HepG2 (cell line): ENCODE results near the gene BBS1. TPM values are rescaled to one million over a fixed set of nuclear protein-coding genes. Genes with fewer than 3 reads are reported as not detected.

ENCODE experiments used
- ATAC-seq: fragments of 200-7000 bp; cut with Tn5 transposase; 3 replicates; pipeline ENCODE4 v1.9.1; 2020; ENCODE audit warnings: mild to moderate bottlenecking, moderate library complexity
- BruUV-seq: library from RNA; stranded (reverse); fragments of 400-500 nt; replicated peaks from 2 replicates; lab custom pipeline; 2021; lab: Mats Ljungman, UMichigan
- CTCF ChIA-PET: fragments of 300-600 bp; formaldehyde crosslinking; extraction: SDS; loops from one replicate; lab custom pipeline; 2021; ENCODE audit warnings: low total read pairs, inconsistent platforms, low intra/inter-chr PET ratio; lab: Yijun Ruan, JAX
- POLR2A ChIA-PET: fragments of 350-600 bp; sonication (Branson Sonifier 250); formaldehyde crosslinking; loops from one replicate; lab custom pipeline; 2020; ENCODE audit warnings: antibody characterized with exemption, inconsistent platforms; lab: Yijun Ruan, JAX
- DNase-seq: peaks from one replicate; pipeline ENCODE4 v3.0.0-alpha.2; 2015; ENCODE audit warnings: low spot score
- FAIRE-seq: peaks from 3 replicates; lab custom pipeline; 2011; peaks lifted over from hg19 to GRCh38; lab: Jason Lieb, UNC
- H2AFZ ChIP-seq: one replicate; pipeline ENCODE4 v1.6.1; 2011; ENCODE audit warnings: low read length, inconsistent platforms
- H3K27ac ChIP-seq: fragments of 300-600 bp; 3 replicates; pipeline ENCODE4 v1.8.0; 2011; ENCODE audit warnings: mixed run types, mild to moderate bottlenecking, mixed read lengths, low read length, inconsistent platforms; ENCODE audit not compliant: insufficient read depth; ENCODE audit errors: extremely low read length
- H3K27me3 ChIP-seq, 2 experiments: fragments of 200-600 bp in 1 of 2; 2 replicates in 1 of 2; 3 replicates in 1 of 2; pipeline versions ENCODE4 v1.6.0 to v1.8.0; 2011; ENCODE audit warnings: low read length in 2 of 2, mild to moderate bottlenecking in 2 of 2, moderate library complexity in 2 of 2, inconsistent platforms in 1 of 2; ENCODE audit not compliant: insufficient read depth in 2 of 2, control insufficient read depth in 1 of 2
- H3K36me3 ChIP-seq, 2 experiments: fragments of 200-600 bp in 1 of 2; replicated peaks in 1 of 2; 2 replicates in 1 of 2; 3 replicates in 1 of 2; pipeline versions ENCODE4 v1.5.1 to v1.8.0; 2011; ENCODE audit warnings: low read length in 2 of 2, inconsistent platforms in 1 of 2; ENCODE audit not compliant: insufficient read depth in 2 of 2, control insufficient read depth in 1 of 2
- H3K4me1 ChIP-seq: 2 replicates; pipeline ENCODE4 v1.5.1; 2012; ENCODE audit warnings: low read length, inconsistent platforms; ENCODE audit not compliant: insufficient read depth
- H3K4me2 ChIP-seq: 2 replicates; pipeline ENCODE4 v1.6.0; 2011; ENCODE audit warnings: low read depth, low read length, inconsistent platforms
- H3K4me3 ChIP-seq, 3 experiments: fragments of 200-600 bp in 1 of 3; sonication (generic), shearing (Covaris generic) in 1 of 3; replicated peaks in 1 of 3; 2 replicates each; pipeline ENCODE4 v1.5.1; 2011 to 2016; ENCODE audit warnings: low read length in 3 of 3, inconsistent platforms in 2 of 3, low read depth in 2 of 3, mild to moderate bottlenecking in 2 of 3, control low read depth in 1 of 3, mixed read lengths in 1 of 3; ENCODE audit not compliant: insufficient read depth in 1 of 3
- H3K79me2 ChIP-seq: one replicate; pipeline ENCODE4 v1.6.1; 2011; ENCODE audit warnings: low read length, inconsistent platforms; ENCODE audit not compliant: insufficient read depth
- H3K9ac ChIP-seq: 2 replicates; pipeline ENCODE4 v1.6.0; 2011; ENCODE audit warnings: mild to moderate bottlenecking, low read depth, low read length, inconsistent platforms; ENCODE audit not compliant: insufficient read depth
- H3K9me3 ChIP-seq: 2 replicates; pipeline ENCODE4 v1.5.1; 2012; ENCODE audit warnings: mild to moderate bottlenecking, low read length
- H4K20me1 ChIP-seq: 2 replicates; pipeline ENCODE4 v1.6.0; 2011; ENCODE audit warnings: inconsistent platforms, mild to moderate bottlenecking, low read length, moderate library complexity; ENCODE audit not compliant: insufficient read depth
- AKAP8 ChIP-seq: sonication (generic); formaldehyde crosslinking; IDR thresholded peaks from 2 replicates; pipeline ENCODE4 v1.5.1; 2020; ENCODE audit warnings: mild to moderate bottlenecking, missing genetic modification reagents
- EED ChIP-seq: sonication (generic); formaldehyde crosslinking; IDR thresholded peaks from 2 replicates; pipeline ENCODE4 v1.5.0; 2020; ENCODE audit warnings: mild to moderate bottlenecking, missing genetic modification reagents
- ETV6 ChIP-seq: sonication (generic); formaldehyde crosslinking; conservative IDR thresholded peaks from 2 replicates; pipeline ENCODE4 v1.4.0; 2020; ENCODE audit warnings: missing genetic modification reagents
- GFI1 ChIP-seq: sonication (generic); formaldehyde crosslinking; IDR thresholded peaks from 2 replicates; pipeline ENCODE4 v1.5.0; 2020; ENCODE audit warnings: missing genetic modification reagents, mild to moderate bottlenecking, borderline replicate concordance
- MAFF ChIP-seq: IDR thresholded peaks from 2 replicates; pipeline ENCODE4 v1.6.1; 2011; ENCODE audit warnings: low read depth, low read length, improper control_type of control experiment
- NR2F1 ChIP-seq, 2 experiments: fragments of 450-650 bp in 1 of 2; formaldehyde crosslinking in 1 of 2; IDR thresholded peaks; 2 replicates each; pipeline versions ENCODE4 v1.5.0 to v1.6.1; 2016 to 2020; ENCODE audit warnings: mild to moderate bottlenecking in 1 of 2, missing compliant biosample characterization in 1 of 2, missing genetic modification reagents in 1 of 2, moderate library complexity in 1 of 2
- RXRB ChIP-seq: IDR thresholded peaks from 2 replicates; pipeline ENCODE4 v1.6.1; 2016; ENCODE audit warnings: borderline replicate concordance, missing genetic modification reagents, missing compliant biosample characterization
- ZBTB42 ChIP-seq: sonication (generic); formaldehyde crosslinking; IDR thresholded peaks from 2 replicates; pipeline ENCODE4 v1.5.0; 2020; ENCODE audit warnings: mild to moderate bottlenecking, missing genetic modification reagents
- ZNF326 ChIP-seq: sonication (generic); formaldehyde crosslinking; IDR thresholded peaks from 2 replicates; pipeline ENCODE4 v1.4.0; 2020; ENCODE audit warnings: missing genetic modification reagents, borderline replicate concordance
- WGBS: methylation state at CpG from one replicate; pipeline ENCODE4 v1.1.6; 2017; ENCODE audit warnings: low lambda C conversion rate; 5-methylcytosine and 5-hydroxymethylcytosine counted together
- in situ Hi-C: cut with HindIII; loops from 2 replicates; pipeline ENCODE4 v1.10.0; 2017; ENCODE audit warnings: low pct_unique_long_range_greater_than_20kb; ENCODE audit not compliant: extremely low pct_ligation_motif_present
- intact Hi-C: fragments of 100-400 bp; cut with micrococcal nuclease; formaldehyde crosslinking; loops from one replicate; pipeline ENCODE4 v1.10.0; 2022; ENCODE audit not compliant: unreplicated experiment
- polyA plus RNA-seq, 8 experiments: library from polyadenylated mRNA; depleted of rRNA in 3 of 8; stranded (reverse) in 7 of 8; unstranded in 1 of 8; fragments of >200 nt; fragmentation: Illumina TruSeq in 4 of 8; extraction: Trizol in 4 of 8; gene quantifications; 2 replicates each; pipeline versions ENCODE4 v1.2.1 to v1.2.3, GENCODE V29; 2011 to 2016; ENCODE audit warnings: low read depth in 4 of 8, missing spikeins in 1 of 8, mixed read lengths in 1 of 8; ENCODE audit not compliant: insufficient read depth in 1 of 8
- total RNA-seq, 5 experiments: library from RNA; depleted of rRNA; stranded (reverse); fragments of >200 nt; fragmentation: Illumina TruSeq; extraction: Trizol; gene quantifications; 2 replicates each; pipeline ENCODE4 v1.2.3, GENCODE V29; 2016; ENCODE audit warnings: low read depth in 1 of 5
- TF ChIP-seq, protein P1 (sequence below): sonication (generic); formaldehyde crosslinking; IDR thresholded peaks from 2 replicates; pipeline ENCODE4 v1.5.0; 2020; ENCODE audit warnings: mild to moderate bottlenecking, missing genetic modification reagents, borderline replicate concordance
- TF ChIP-seq, protein P2 (sequence below): fragments of 450-650 bp; IDR thresholded peaks from 2 replicates; pipeline ENCODE4 v1.6.1; 2017

BBS1 gene
- total and polyA plus RNA-seq, 2 of the 13 experiments (the other 11 are each of a cell fraction or from before 2014, with no cell fraction given): 11.7 to 14.1 TPM

DNA sequence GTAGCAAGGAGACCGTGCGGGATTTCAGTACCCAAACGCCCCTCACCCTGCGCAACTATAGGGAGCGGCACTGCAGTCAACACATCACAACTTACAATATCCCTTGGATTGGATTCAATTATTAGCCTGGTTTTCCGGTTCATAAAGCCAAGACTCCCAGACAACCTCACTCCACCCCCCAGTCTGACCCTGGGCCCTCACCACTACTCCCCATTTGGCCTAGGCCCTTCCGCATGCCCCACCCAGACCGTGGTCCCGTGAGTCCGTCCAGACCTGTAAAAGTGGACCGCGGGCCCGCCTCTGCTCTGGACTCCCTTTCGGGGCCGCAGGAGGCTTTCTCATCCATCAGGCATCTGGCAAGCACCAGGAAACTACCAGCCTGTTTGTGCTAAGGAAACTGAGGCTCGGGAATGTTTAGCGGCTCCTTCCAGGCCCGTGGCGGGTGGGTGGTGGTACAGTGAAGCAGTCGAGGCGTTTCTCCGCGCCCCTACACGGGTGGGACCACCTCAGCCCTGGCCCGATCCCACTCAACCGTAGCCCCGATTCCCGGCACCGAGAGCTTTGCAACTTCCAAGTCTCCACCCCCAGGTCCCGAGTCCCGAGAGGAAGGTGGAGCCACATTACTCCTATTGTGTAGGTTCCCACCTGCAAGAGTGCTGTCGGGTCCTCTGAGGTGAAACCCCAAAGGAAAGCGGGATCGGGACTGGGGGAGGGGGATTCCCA, 30.9 kb upstream of the BBS1 start:
- in situ Hi-C loops (no loop called here), intact Hi-C loops (loop anchor here (1.0 kb wide), 1 partner anchor 67 kb away; the partner anchor contains the start of genes ACTN3 and ZDHHC24)
- ATAC-seq (peak; percentile 55), DNase-seq (peak; percentile 71), FAIRE-seq (no peak)
- ChIA-PET CTCF (interaction anchor here (2.8 kb wide), 1 partner anchor 71 kb away, joined by 28 read pairs; no protein-coding TSS in a partner anchor), POLR2A (interaction anchor here (0.5 to 1.8 kb wide), 24 partner anchors 9 to 575 kb away, joined by 3 to 48 read pairs (median 6); partner anchors contain the start of genes ACTN3, BBS1, MRPL11 and PELI3)
- H3K36me3 ChIP-seq: no peaks in the 10 kb centered on the region; a peak in 2 of 5 replicates
- peak overlapping the region; percentile 87 for H3K27ac ChIP-seq
- H3K79me2 ChIP-seq: peaks cover 2% of the 10 kb centered on the region
- peak overlapping the region; percentile 84 for H3K4me2 ChIP-seq
- H3K9me3 ChIP-seq: no peaks in the 10 kb centered on the region
- H3K4me3 ChIP-seq: peak overlapping the region; percentile 70 to 93 (median 92)
- H3K27me3 ChIP-seq: no peaks in the 10 kb centered on the region
- H3K4me1 ChIP-seq: peaks cover 50% of the 10 kb centered on the region
- H2AFZ ChIP-seq: no peak overlapping the region
- H4K20me1 ChIP-seq: no peaks in the 10 kb centered on the region; the same call in 1 of the 2 replicates
- TSS peak; percentile 88 for BruUV-seq
- 4% methylated on average over 16 of the region's 34 CpGs for WGBS
- peak overlapping the region; percentile 94 for H3K9ac ChIP-seq
- no peak; the same call in 1 of the 2 replicates for TF ChIP-seq AKAP8 (CRISPR knock-in tag)
- no peak for TF ChIP-seq GFI1
- TF ChIP-seq, protein P1, sequence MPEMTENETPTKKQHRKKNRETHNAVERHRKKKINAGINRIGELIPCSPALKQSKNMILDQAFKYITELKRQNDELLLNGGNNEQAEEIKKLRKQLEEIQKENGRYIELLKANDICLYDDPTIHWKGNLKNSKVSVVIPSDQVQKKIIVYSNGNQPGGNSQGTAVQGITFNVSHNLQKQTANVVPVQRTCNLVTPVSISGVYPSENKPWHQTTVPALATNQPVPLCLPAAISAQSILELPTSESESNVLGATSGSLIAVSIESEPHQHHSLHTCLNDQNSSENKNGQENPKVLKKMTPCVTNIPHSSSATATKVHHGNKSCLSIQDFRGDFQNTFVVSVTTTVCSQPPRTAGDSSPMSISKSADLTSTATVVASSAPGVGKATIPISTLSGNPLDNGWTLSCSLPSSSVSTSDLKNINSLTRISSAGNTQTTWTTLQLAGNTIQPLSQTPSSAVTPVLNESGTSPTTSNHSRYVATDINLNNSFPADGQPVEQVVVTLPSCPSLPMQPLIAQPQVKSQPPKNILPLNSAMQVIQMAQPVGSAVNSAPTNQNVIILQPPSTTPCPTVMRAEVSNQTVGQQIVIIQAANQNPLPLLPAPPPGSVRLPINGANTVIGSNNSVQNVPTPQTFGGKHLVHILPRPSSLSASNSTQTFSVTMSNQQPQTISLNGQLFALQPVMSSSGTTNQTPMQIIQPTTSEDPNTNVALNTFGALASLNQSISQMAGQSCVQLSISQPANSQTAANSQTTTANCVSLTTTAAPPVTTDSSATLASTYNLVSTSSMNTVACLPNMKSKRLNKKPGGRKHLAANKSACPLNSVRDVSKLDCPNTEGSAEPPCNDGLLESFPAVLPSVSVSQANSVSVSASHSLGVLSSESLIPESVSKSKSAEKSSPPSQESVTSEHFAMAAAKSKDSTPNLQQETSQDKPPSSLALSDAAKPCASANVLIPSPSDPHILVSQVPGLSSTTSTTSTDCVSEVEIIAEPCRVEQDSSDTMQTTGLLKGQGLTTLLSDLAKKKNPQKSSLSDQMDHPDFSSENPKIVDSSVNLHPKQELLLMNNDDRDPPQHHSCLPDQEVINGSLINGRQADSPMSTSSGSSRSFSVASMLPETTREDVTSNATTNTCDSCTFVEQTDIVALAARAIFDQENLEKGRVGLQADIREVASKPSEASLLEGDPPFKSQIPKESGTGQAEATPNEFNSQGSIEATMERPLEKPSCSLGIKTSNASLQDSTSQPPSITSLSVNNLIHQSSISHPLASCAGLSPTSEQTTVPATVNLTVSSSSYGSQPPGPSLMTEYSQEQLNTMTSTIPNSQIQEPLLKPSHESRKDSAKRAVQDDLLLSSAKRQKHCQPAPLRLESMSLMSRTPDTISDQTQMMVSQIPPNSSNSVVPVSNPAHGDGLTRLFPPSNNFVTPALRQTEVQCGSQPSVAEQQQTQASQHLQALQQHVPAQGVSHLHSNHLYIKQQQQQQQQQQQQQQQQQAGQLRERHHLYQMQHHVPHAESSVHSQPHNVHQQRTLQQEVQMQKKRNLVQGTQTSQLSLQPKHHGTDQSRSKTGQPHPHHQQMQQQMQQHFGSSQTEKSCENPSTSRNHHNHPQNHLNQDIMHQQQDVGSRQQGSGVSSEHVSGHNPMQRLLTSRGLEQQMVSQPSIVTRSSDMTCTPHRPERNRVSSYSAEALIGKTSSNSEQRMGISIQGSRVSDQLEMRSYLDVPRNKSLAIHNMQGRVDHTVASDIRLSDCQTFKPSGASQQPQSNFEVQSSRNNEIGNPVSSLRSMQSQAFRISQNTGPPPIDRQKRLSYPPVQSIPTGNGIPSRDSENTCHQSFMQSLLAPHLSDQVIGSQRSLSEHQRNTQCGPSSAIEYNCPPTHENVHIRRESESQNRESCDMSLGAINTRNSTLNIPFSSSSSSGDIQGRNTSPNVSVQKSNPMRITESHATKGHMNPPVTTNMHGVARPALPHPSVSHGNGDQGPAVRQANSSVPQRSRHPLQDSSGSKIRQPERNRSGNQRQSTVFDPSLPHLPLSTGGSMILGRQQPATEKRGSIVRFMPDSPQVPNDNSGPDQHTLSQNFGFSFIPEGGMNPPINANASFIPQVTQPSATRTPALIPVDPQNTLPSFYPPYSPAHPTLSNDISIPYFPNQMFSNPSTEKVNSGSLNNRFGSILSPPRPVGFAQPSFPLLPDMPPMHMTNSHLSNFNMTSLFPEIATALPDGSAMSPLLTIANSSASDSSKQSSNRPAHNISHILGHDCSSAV (CRISPR knock-in tag): no peak
- TF ChIP-seq RXRB (CRISPR knock-in tag): peak; percentile 58; the same call in 1 of the 2 replicates
- TF ChIP-seq NR2F1 (CRISPR knock-in tag; IDR thresholded peaks at IDR 0.05): no peak
- peak; percentile 86 for TF ChIP-seq EED (CRISPR knock-in tag)
- TF ChIP-seq ZNF326 (CRISPR knock-in tag): no peak
- no peak for TF ChIP-seq ZBTB42 (CRISPR knock-in tag)
- TF ChIP-seq ETV6 (CRISPR knock-in tag): no peak
- TF ChIP-seq, protein P2, sequence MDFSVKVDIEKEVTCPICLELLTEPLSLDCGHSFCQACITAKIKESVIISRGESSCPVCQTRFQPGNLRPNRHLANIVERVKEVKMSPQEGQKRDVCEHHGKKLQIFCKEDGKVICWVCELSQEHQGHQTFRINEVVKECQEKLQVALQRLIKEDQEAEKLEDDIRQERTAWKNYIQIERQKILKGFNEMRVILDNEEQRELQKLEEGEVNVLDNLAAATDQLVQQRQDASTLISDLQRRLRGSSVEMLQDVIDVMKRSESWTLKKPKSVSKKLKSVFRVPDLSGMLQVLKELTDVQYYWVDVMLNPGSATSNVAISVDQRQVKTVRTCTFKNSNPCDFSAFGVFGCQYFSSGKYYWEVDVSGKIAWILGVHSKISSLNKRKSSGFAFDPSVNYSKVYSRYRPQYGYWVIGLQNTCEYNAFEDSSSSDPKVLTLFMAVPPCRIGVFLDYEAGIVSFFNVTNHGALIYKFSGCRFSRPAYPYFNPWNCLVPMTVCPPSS: no peak
- TF ChIP-seq MAFF: no peak
